GM18502 (cell line): ENCODE measurements around the gene CAMK2B.

Experiments
- ATAC-seq: cut with Tn5 transposase; IDR thresholded peaks from one replicate; pipeline ENCODE4 v1.9.1; 2021; ENCODE audit warnings: mild to moderate bottlenecking; ENCODE audit not compliant: unreplicated experiment, poor library complexity

Gene CAMK2B

GRCh38 chr7:44311561-44312495 is 13.6 kb downstream of the CAMK2B start:
- no peak for ATAC-seq

- no peak for ATAC-seq
These were observed 15.1 kb downstream of the CAMK2B start for GRCh38 chr7:44310221-44310848.

GRCh38 chr7:44309271-44310091 is 15.9 kb downstream of the CAMK2B start:
- no peak for ATAC-seq

GRCh38 chr7:44308596-44309270 is 16.7 kb downstream of the CAMK2B start:
- ATAC-seq, result no peak

GRCh38 chr7:44307905-44308595 is 17.3 kb downstream of the CAMK2B start:
- ATAC-seq, result no peak

GRCh38 chr7:44307301-44307900 is 18.0 kb downstream of the CAMK2B start:
- ATAC-seq, result no peak

GRCh38 chr7:44306606-44307005 is 18.8 kb downstream of the CAMK2B start:
- ATAC-seq, result no peak

- ATAC-seq, result no peak
These were observed 19.6 kb downstream of the CAMK2B start for GRCh38 chr7:44305564-44306507.

GRCh38 chr7:44294325-44295069 is 30.9 kb downstream of the CAMK2B start:
- no peak for ATAC-seq

- ATAC-seq, result no peak
These were observed 31.7 kb downstream of the CAMK2B start for GRCh38 chr7:44293561-44294324.

- ATAC-seq, result no peak
These were observed 32.4 kb downstream of the CAMK2B start for GRCh38 chr7:44292876-44293560.

GRCh38 chr7:44292420-44292817 is 33.0 kb downstream of the CAMK2B start:
- ATAC-seq, result no peak

- no peak for ATAC-seq
These were observed 33.5 kb downstream of the CAMK2B start for GRCh38 chr7:44291733-44292419.

GRCh38 chr7:44291066-44291732 is 34.2 kb downstream of the CAMK2B start:
- no peak for ATAC-seq

GRCh38 chr7:44290252-44290620 is 35.2 kb downstream of the CAMK2B start:
- no peak for ATAC-seq
